K562 (cell line): Measurements from ENCODE around the gene TMC8. TPM values are rescaled to one million over a fixed set of nuclear protein-coding genes. Genes with fewer than 3 reads are reported as not detected.

Experiments used
- AFF1 ChIP-seq, 2 experiments: fragments of 450-650 bp; IDR thresholded peaks; 2 replicates each; pipeline ENCODE4 v1.6.1; 2018; ENCODE audit warnings: mild to moderate bottlenecking in 2 of 2, low read depth in 1 of 2; ENCODE audit not compliant: partially characterized antibody in 2 of 2
- ELF2 ChIP-seq: fragments of 250-450 bp; sonication (Bioruptor Pico); IDR thresholded peaks from 2 replicates; pipeline ENCODE4 v1.5.0; 2021; ENCODE audit warnings: mild to moderate bottlenecking
- FOXP4 ChIP-seq: sonication (generic); formaldehyde crosslinking; IDR thresholded peaks from 2 replicates; pipeline ENCODE4 v1.8.0; 2022; ENCODE audit warnings: mild to moderate bottlenecking, missing genetic modification reagents, borderline replicate concordance
- GABPA ChIP-seq: fragments of 200-800 bp; sonication (Bioruptor generic); conservative IDR thresholded peaks from 2 replicates; pipeline ENCODE4 v1.6.1; 2016; ENCODE audit warnings: low read depth, missing genetic modification characterization, missing compliant biosample characterization
- MEF2D ChIP-seq: conservative IDR thresholded peaks from 2 replicates; pipeline ENCODE4 v1.6.1; 2016; ENCODE audit warnings: low read depth, missing genetic modification characterization, missing compliant biosample characterization
- MYC ChIP-seq, 2 experiments: fragments of 250-450 bp in 1 of 2; sonication (Bioruptor Pico) in 1 of 2; IDR thresholded peaks; 2 replicates each; pipeline versions ENCODE4 v1.5.1 to v1.6.1; 2012 to 2021; ENCODE audit warnings: low read depth in 2 of 2, borderline replicate concordance in 1 of 2, improper control_type of control experiment in 1 of 2, low read length in 1 of 2, mild to moderate bottlenecking in 1 of 2, moderate library complexity in 1 of 2
- PBX2 ChIP-seq, 2 experiments: IDR thresholded peaks in 1 of 2; conservative IDR thresholded peaks in 1 of 2; 2 replicates each; pipeline ENCODE4 v1.6.1; 2016; ENCODE audit warnings: low read depth in 2 of 2, mild to moderate bottlenecking in 1 of 2, missing compliant biosample characterization in 1 of 2, missing genetic modification characterization in 1 of 2, moderate library complexity in 1 of 2
- RBM14 ChIP-seq: fragments of 200-400 bp; formaldehyde crosslinking; IDR thresholded peaks from 2 replicates; pipeline ENCODE4 v1.6.1; 2018; ENCODE audit warnings: low read depth, mild to moderate bottlenecking, low read length, moderate library complexity, borderline replicate concordance; ENCODE audit not compliant: insufficient read depth
- ZBED1 ChIP-seq: IDR thresholded peaks from 2 replicates; pipeline ENCODE4 v1.6.1; 2014
- ZNF311 ChIP-seq: fragments of 250-450 bp; sonication (Bioruptor Pico); IDR thresholded peaks from 2 replicates; pipeline ENCODE4 v1.4.0; 2020; ENCODE audit warnings: mild to moderate bottlenecking, moderate library complexity
- ZNF408 ChIP-seq: fragments of 250-450 bp; sonication (Bioruptor Pico); IDR thresholded peaks from 2 replicates; pipeline ENCODE4 v1.4.0; 2020; ENCODE audit warnings: low read depth, mild to moderate bottlenecking, moderate library complexity
- polyA plus RNA-seq, 8 experiments: library from polyadenylated mRNA; depleted of rRNA in 4 of 8; stranded (reverse) in 5 of 8; unstranded in 3 of 8; fragments of >200 nt; fragmentation: Nextera tagmentation in 2 of 8; fragmentation: Illumina TruSeq in 1 of 8; extraction: Ambion mirVana in 2 of 8; extraction: Trizol in 1 of 8; gene quantifications; 2 replicates each; pipeline versions ENCODE4 v1.2.1 to v1.2.3, GENCODE V29; 2011 to 2014; ENCODE audit warnings: inconsistent platforms in 1 of 8, missing spikeins in 1 of 8
- total RNA-seq, 7 experiments: library from RNA; depleted of rRNA in 6 of 7; stranded (reverse); fragments of >200 nt in 6 of 7; fragmentation: Illumina TruSeq in 2 of 7; extraction: Trizol in 2 of 7; gene quantifications; 2 replicates each; pipeline versions ENCODE4 v1.2.1 to v1.2.3, GENCODE V29; 2011 to 2021; ENCODE audit warnings: low replicate concordance in 1 of 7

Gene TMC8
- total and polyA plus RNA-seq, 9 of the 15 experiments (the other 6 are each of a cell fraction or from before 2014, with no cell fraction given) = 0.13 to 10.9 (median 2.8) TPM

GRCh38 chr17:78128551-78129350 is 1.8 kb upstream of the TMC8 start, which contains the start of gene TMC6 (continued):
- TF ChIP-seq PBX2 (CRISPR knock-in tag; IDR thresholded peaks at IDR 0.05; ENCODE audit: low read depth) (no peak), PBX2 (tag; conservative IDR thresholded peaks at IDR 0.05; ENCODE audit: low read depth) (peak; percentile 68), MEF2D (tag) (0 out of 2 replicates have a peak, but pooled peaks have one; percentile 39), FOXP4 (CRISPR knock-in tag) (no peak), ELF2 (peak; percentile 56), AFF1 (IDR thresholded peaks at IDR 0.05; ENCODE audit: low read depth in 1 of 2, partially characterized antibody in 2 of 2) (peak in 1 of 2 experiments; percentile 75), MYC (IDR thresholded peaks at IDR 0.05; ENCODE audit: low read depth, low read length) (peak; percentile 75), MYC (CRISPR knock-in tag; IDR thresholded peaks at IDR 0.05; ENCODE audit: borderline replicate concordance, low read depth) (no peak), ZNF311 (no peak), ZNF408 (no peak), GABPA (tag) (peak; percentile 78), RBM14 (no peak), ZBED1 (0 out of 2 replicates have a peak, but pooled peaks have one; percentile 41)
